Measurements from ENCODE around the gene STX10. TPM values are rescaled to one million over a fixed set of nuclear protein-coding genes. Genes with fewer than 3 reads are reported as not detected.

Gene STX10
- polyA plus RNA-seq, 2 of the 4 experiments (the other 2 are of a cell fraction) = 41.5 to 61.2 TPM

DNA sequence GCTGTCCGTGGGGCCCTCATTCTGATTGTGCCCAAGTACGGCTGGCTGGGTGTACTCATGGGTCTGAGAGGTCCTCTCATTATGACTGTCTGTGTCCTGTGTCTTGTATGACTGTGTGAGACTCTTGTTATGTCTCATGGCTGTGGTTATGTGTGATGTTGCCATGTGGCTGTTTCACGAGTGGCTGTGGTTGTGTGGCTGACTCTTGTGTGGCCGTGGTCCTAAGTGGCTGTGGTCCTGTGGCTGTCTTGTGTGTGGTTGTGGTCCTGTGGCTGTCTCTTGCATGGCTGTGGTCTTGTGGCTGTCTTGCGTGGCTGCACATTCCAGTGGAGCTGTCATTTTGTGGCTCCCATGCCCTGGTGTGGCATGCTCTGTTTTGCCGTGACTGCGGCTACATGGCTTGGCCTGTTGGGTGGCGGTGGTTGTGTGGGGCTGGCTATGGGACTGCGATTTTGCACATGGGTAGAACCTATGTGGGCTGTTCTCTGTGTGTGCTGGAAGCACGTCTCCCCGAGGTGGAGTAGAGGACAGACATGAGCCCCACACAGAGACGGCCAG is 50.1 kb downstream of the STX10 start:
- no peak for FAIRE-seq

DNA sequence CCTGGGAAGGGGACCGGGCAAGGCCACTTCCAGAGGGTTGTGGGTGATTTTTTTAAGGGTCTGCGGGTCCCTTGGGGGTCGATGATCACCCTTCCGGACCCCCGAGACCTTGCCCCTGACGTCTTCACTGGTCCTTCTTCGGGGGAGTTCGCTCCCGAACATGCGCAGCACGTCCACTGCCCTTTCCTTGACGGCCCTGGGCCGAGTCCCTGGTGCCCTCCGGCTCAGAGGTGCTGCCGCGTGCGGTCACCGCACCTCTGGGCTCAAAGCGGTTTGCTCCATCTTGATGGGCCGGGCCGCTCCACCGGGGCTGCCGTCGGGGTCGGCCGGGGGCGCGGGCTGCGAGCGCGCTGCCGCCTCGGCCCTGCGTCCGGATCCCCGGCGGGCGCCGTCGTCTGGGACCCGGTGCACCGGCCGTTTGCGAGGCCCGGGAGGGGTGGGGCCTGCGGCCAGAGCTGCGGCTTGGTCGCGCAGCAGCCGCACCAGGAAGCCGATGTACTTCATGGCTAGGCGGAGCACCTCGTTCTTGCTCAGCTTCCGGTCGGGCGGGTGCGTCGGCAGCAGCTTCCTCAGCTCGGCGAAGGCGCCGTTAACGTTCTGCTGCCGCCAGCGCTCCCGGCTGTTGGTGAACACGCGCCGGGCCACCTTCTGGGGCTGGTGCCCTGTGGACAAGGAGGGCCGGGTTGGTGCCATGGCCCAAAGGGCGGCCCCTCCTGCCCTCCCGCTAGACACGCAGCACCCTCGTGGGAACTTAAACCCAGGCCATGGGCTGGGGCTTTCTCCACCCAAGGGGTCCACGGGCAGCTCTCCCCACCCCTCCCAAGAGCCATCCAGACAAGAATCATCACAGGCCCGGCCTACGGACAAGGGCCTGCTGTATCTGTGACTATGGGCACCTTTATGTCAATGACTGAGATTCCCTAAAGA is 50.8 kb downstream of the STX10 start:
- Histone ChIP-seq H3K27ac (no peak overlapping the region), H3K9me3 (no peaks in the 10 kb centered on the region), H3K4me3 (no peak overlapping the region), H3K4me2 (no peak overlapping the region), H3K4me1 (peaks cover 22% of the 10 kb centered on the region)
- DNase-seq (ENCODE audit: low read depth in 1 of 2, low spot score in 1 of 2) (no peak), FAIRE-seq (no peak), ATAC-seq (no peak)
- ChIA-PET POLR2A (no interaction called here), CTCF (interaction anchor here (1.3 to 3.3 kb wide), 2 partner anchors 38 to 121 kb away, joined by 4 to 15 read pairs; no protein-coding TSS in a partner anchor)
- 92% methylated on average over 24 of the region's 77 CpGs for WGBS (ENCODE audit: missing lambda C conversion rate)
- TF ChIP-seq ZFP36 (IDR thresholded peaks at IDR 0.05; ENCODE audit: borderline replicate concordance, partially characterized antibody) = no peak
- no peak for TF ChIP-seq FOSL2 (IDR thresholded peaks at IDR 0.05)
- no peak for TF ChIP-seq FOSL2 (CRISPR knock-in tag; IDR thresholded peaks at IDR 0.05)
- no peak for TF ChIP-seq CBX8 (IDR thresholded peaks at IDR 0.05)
- TF ChIP-seq HDAC2 (IDR thresholded peaks at IDR 0.05) = no peak
- TF ChIP-seq MAZ (IDR thresholded peaks at IDR 0.05; ENCODE audit: borderline replicate concordance, low read depth, low read length) = no peak
- no peak for TF ChIP-seq HOXB13 (CRISPR knock-in tag; IDR thresholded peaks at IDR 0.05; ENCODE audit: low read depth)
- TF ChIP-seq KDM1A (IDR thresholded peaks at IDR 0.05; ENCODE audit: low read depth) = no peak
- TF ChIP-seq NR3C1 (IDR thresholded peaks at IDR 0.05) = no peak
- no peak for TF ChIP-seq NFE2L2 (conservative IDR thresholded peaks at IDR 0.05; ENCODE audit: low read length)
- TF ChIP-seq, protein P1, sequence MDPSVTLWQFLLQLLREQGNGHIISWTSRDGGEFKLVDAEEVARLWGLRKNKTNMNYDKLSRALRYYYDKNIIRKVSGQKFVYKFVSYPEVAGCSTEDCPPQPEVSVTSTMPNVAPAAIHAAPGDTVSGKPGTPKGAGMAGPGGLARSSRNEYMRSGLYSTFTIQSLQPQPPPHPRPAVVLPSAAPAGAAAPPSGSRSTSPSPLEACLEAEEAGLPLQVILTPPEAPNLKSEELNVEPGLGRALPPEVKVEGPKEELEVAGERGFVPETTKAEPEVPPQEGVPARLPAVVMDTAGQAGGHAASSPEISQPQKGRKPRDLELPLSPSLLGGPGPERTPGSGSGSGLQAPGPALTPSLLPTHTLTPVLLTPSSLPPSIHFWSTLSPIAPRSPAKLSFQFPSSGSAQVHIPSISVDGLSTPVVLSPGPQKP (IDR thresholded peaks at IDR 0.05; ENCODE audit: low read depth, low read length) = no peak
- TF ChIP-seq NPAS2 (CRISPR knock-in tag; IDR thresholded peaks at IDR 0.05; ENCODE audit: borderline replicate concordance) = no peak
- no peak for TF ChIP-seq TP53 (CRISPR knock-in tag; IDR thresholded peaks at IDR 0.05)
- TF ChIP-seq, protein P2, sequence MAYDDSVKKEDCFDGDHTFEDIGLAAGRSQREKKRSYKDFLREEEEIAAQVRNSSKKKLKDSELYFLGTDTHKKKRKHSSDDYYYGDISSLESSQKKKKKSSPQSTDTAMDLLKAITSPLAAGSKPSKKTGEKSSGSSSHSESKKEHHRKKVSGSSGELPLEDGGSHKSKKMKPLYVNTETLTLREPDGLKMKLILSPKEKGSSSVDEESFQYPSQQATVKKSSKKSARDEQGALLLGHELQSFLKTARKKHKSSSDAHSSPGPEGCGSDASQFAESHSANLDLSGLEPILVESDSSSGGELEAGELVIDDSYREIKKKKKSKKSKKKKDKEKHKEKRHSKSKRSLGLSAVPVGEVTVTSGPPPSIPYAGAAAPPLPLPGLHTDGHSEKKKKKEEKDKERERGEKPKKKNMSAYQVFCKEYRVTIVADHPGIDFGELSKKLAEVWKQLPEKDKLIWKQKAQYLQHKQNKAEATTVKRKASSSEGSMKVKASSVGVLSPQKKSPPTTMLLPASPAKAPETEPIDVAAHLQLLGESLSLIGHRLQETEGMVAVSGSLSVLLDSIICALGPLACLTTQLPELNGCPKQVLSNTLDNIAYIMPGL (CRISPR knock-in tag; IDR thresholded peaks at IDR 0.05; ENCODE audit: borderline replicate concordance) = no peak
- TF ChIP-seq, protein P3, sequence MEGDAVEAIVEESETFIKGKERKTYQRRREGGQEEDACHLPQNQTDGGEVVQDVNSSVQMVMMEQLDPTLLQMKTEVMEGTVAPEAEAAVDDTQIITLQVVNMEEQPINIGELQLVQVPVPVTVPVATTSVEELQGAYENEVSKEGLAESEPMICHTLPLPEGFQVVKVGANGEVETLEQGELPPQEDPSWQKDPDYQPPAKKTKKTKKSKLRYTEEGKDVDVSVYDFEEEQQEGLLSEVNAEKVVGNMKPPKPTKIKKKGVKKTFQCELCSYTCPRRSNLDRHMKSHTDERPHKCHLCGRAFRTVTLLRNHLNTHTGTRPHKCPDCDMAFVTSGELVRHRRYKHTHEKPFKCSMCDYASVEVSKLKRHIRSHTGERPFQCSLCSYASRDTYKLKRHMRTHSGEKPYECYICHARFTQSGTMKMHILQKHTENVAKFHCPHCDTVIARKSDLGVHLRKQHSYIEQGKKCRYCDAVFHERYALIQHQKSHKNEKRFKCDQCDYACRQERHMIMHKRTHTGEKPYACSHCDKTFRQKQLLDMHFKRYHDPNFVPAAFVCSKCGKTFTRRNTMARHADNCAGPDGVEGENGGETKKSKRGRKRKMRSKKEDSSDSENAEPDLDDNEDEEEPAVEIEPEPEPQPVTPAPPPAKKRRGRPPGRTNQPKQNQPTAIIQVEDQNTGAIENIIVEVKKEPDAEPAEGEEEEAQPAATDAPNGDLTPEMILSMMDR (IDR thresholded peaks at IDR 0.05) = no peak

More for the DNA sequence above, 50.1 kb downstream of the STX10 start:
- ATAC-seq = no peak
- 75% methylated on average over 5 of the region's 12 CpGs for WGBS (ENCODE audit: missing lambda C conversion rate)
- H3K9me3 ChIP-seq = no peaks in the 10 kb centered on the region
- CTCF ChIA-PET = interaction anchor here (1.3 to 3.3 kb wide), 4 partner anchors 14 to 163 kb away, joined by 3 to 15 read pairs (median 4); no protein-coding TSS in a partner anchor
- peak in 1 of 2 experiments; percentile 19 for DNase-seq (ENCODE audit: low read depth in 1 of 2, low spot score in 1 of 2)
- POLR2A ChIA-PET = no interaction called here
- no peak for TF ChIP-seq ZFP36 (IDR thresholded peaks at IDR 0.05; ENCODE audit: borderline replicate concordance, partially characterized antibody)
- TF ChIP-seq, protein P1 (IDR thresholded peaks at IDR 0.05; ENCODE audit: low read depth, low read length) = no peak
- H3K4me3 ChIP-seq = no peak overlapping the region
- H3K4me2 ChIP-seq = no peak overlapping the region
- no peak overlapping the region for H3K27ac ChIP-seq
- H3K4me1 ChIP-seq = peaks cover 14% of the 10 kb centered on the region; the same call in 2 of the 3 replicates
